ENCODE measurements around the gene KDR.

DNA sequence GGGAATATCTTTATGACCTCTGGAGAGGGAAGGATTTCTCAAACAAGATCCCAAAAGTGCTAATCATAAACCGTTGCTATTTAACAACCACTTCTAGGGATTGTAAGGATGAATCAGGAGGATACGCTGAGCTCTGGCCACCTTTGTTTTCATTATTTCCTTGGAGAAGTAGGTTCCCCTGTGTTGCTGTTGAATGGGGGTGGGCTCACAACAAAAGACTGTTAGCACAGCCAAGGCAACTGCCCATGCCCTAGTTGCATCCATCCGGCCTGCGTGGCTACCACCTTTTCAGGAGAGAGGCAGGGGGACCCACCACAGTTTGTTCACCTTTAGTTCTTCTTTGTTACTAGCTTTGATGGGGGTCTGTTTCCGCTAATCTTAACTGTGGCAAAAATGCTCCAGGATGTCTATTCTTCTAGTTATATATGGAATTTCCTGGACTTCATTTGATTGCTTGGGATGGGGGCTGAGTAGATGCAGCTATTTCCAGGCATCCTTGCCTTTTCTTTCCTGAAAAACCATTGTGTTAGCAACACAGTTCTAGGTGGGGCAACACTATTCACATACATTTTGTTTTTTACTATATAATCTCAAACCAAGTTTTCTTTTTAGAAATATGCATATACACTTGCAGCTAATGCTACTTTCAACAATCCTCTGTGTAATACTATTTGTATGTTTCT is 95.4 kb downstream of the KDR start:
- TF ChIP-seq, protein P1, sequence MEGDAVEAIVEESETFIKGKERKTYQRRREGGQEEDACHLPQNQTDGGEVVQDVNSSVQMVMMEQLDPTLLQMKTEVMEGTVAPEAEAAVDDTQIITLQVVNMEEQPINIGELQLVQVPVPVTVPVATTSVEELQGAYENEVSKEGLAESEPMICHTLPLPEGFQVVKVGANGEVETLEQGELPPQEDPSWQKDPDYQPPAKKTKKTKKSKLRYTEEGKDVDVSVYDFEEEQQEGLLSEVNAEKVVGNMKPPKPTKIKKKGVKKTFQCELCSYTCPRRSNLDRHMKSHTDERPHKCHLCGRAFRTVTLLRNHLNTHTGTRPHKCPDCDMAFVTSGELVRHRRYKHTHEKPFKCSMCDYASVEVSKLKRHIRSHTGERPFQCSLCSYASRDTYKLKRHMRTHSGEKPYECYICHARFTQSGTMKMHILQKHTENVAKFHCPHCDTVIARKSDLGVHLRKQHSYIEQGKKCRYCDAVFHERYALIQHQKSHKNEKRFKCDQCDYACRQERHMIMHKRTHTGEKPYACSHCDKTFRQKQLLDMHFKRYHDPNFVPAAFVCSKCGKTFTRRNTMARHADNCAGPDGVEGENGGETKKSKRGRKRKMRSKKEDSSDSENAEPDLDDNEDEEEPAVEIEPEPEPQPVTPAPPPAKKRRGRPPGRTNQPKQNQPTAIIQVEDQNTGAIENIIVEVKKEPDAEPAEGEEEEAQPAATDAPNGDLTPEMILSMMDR (IDR thresholded peaks at IDR 0.05; ENCODE audit: borderline replicate concordance, extremely low read depth, low read length, poor library complexity, severe bottlenecking): no peak
- TF ChIP-seq EZH2 (IDR thresholded peaks at IDR 0.05; ENCODE audit: borderline replicate concordance, low read depth, low read length, severe bottlenecking): no peak

Measured in DND-41 (cell line).